SHP77 (cell line): ENCODE measurements around the gene JAKMIP1.
A peak's percentile ranks its signal among the peaks of the same experiment; 100 is the strongest.

Experiments used
- DNase-seq, 2 experiments: peaks; one replicate each; lab custom pipeline; 2025; lab: John Stamatoyannopoulos, UW

JAKMIP1 gene

DNA sequence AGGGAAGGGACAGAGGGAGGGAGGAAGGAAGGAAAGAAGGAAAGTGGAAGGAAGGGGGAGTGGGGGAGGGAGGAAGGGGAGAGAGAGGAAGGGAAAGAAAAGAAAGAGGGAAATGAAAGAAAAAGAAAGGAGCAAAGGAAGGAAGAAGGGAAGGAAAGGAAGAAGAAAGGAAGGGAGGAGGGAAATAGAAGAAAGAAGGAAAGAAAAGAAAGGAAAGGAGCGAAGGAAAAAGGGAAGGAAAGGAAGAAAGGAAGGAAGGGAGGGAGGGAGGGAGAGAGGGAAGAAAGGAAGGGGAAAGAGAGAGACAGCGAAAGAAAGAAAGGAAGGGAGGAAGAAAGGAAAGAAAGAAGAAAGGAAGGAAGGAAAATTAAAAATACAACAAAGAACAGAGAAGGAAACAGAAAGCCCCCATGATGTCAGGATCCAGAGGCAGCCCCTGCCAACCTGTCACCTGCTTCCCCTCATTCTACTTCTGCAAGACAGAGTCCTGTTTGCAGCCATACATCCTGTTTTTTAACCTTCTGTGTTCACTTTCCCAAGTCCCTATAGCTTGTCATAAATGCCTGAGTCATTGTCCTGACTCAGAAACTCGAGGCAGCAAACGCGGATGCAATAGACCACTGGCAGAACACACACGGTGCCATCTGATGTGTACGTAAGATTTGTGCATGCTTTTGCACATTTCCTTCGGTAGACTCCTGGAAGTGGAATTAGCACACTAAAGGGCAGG, 105.2 kb downstream of the JAKMIP1 start:
- no peak for DNase-seq

DNA sequence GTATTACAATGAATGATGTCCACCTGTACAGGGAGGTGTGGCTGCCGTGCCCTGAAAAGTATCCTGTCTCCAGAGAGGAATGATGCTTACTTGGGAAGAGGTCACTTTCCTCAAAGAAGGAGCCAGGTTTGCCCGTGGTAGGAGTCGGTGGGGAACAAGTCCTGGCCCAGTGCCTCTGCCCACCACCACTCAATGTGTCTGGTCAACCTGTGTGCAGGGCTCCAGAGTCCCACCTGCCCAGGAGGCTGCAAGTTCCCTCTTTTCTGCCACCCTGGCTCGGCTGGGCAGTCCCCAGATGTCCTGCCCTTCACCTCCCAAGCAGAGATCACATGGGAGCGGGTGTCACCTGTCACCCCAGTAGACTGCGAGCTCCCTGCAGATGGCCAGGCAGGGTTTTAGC, 106.7 kb downstream of the JAKMIP1 start:
- DNase-seq = no peak

DNA sequence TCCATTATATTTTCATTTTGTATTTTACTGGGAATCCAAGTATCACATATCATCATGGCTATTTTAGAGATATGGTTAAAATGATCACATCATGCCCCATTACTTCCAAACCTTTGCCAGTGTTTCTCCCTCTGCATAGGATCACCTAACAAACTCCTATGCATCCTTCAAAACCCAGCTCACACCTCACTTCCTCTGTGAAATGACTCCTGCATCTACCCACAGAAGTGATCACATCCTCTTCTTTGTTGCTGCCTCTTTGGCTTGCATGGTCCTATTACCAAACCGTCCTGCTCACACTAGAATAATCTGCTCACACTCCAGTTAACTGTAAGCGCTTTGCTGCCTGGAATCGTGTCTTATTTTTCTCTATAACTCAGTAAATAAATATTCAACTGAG, 107.4 kb downstream of the JAKMIP1 start:
- DNase-seq = no peak

DNA sequence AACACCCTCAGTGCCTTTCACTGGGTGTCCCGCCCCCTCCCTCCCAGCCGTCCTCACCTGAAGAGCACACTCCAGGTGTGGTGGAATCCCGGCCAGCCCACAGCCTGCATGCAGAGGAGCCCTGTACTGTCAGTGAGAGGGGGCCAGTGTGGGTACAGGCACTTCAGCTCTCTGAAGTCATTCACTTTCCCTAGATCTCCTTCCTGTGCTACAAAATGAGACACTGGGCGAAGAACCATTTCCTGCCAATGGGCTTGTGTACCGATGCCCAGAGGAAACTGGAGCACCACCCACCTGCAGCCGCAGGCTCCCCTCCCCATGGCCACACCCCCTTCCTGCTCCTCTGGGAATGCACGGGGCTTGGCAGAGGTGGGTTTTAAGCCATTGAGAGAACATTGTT, 108.2 kb downstream of the JAKMIP1 start:
- DNase-seq = no peak

DNA sequence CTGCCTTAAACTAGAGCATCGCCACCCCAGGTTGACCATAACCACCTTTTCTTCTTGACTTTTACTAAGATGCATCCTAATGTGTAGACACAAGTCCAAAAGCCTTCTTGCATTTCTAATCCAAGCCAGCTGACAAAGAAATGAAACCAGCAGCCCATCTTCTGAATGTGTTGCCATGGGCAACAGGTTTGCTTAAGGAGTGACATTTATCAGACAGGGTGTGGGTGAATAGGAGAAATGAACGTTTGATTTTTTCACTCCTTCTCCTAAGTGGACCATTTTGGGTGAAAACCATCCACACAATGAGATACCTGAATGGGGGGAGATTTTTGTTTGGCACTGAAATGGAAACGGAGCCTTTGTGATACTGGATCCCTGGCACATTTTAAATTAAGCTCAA, 109.4 kb downstream of the JAKMIP1 start:
- DNase-seq = no peak

DNA sequence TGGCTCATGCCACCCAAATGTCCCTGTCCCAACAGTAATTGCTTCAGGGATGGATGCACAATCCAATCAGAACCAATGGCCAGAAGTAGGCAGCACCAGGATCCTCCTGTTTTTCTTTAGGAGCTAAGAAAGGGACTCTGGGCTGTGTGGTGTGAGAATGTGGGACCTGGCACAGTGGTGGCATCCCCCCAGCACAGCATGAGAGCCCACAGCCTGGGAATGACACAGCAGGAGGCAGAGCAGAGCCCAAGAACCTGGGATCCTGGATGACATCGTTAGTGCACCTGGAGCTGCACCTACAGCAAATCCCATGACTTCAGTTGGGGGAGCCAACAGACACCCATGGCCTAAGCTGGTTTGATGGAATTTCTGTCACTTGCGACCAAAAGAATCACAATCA, 111.4 kb downstream of the JAKMIP1 start:
- no peak for DNase-seq

DNA sequence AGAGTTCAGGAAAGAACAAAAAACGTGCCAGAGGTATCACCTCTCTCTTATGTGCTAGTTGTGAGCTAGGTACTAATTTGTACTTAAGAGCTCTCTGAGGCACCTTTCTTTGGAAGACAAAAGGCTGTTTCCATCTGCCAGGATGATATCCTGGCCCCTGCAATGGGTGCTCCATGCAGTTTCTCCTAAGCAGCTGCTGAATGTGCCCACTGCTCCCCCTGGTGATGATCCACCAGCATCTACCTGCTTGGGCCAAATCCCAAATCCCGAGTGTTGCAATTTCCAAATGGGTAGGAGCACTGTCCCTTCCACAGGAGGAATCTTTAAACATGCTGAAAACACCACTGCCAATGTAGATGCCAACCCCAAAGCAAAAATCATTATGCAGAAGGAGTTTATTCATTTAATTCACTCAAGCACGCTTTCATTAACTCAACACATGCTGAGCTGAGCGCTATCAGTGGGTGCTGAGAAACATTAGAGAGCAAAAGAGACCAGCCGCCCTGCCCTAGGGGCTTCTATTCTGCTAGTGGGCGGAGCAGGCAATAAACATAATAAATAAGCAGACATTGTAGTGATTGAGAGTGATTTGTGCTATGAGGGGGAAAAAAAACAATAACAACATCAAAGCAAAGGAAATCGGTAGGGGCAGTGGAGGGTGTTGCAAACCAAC, 112.5 kb downstream of the JAKMIP1 start:
- peak in 1 of 2 experiments; percentile 30 for DNase-seq

DNA sequence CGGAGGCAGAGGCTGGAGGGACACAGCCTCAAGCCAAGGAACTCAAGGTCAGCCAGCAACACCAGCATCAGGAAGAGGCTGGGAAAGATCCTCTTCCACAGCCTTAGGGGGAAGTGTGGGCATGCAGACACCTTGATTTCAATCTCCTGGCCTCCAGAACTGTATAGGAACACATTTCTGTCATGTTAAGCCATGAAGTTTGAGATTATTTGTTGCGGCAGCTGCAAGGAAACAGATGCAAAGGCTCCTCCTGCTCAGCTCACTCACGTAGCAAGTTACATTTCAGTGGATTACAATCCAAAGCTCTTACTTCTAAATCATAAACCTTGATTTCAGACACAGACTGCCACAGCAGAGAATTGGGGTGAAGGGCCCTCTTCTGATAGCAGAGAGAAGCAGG, 113.5 kb downstream of the JAKMIP1 start:
- no peak for DNase-seq

DNA sequence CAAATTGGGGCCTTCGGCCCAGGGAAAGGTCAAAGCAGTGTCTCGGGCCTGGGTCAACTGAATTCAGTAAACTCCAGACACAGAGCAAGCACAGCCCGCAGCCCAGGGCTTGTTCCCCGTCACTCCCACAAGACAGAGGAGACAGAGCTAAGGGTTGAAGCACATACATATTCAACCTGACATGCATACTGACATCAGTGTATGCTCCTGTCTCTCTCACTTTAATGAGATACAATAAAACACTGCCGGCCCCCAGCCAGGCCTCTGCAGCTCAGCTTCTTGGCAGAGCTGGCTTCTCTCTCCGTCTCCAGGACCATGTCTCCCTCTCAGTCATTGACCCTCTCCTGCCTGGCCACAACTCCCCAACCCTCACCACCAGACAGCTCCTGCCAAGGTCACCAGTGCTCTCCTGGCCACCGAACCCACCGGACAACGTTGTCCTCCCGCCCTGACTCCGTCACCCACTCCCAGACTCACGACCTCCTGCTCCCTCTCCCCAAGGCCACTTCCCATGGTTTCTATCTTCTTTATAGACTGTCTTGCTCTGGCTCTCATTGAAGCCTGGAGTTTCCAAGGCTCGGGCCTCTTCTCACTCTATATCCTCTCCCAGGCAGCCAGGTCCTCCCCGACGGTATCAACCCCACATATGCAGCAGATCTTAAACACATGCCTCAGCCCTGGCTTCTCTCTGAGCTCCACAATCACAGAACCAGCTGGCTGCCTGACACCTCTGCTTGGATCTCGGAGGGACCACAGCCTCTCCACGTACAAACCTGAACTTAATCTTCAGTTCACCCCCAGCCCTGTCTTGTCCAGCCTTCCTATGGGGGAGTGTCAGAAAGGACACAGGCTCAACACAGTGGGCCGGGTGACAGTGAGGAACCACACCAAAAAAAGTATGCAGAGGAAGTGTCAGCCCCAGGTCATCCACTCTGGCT, 114.4 kb downstream of the JAKMIP1 start:
- DNase-seq = no peak

DNA sequence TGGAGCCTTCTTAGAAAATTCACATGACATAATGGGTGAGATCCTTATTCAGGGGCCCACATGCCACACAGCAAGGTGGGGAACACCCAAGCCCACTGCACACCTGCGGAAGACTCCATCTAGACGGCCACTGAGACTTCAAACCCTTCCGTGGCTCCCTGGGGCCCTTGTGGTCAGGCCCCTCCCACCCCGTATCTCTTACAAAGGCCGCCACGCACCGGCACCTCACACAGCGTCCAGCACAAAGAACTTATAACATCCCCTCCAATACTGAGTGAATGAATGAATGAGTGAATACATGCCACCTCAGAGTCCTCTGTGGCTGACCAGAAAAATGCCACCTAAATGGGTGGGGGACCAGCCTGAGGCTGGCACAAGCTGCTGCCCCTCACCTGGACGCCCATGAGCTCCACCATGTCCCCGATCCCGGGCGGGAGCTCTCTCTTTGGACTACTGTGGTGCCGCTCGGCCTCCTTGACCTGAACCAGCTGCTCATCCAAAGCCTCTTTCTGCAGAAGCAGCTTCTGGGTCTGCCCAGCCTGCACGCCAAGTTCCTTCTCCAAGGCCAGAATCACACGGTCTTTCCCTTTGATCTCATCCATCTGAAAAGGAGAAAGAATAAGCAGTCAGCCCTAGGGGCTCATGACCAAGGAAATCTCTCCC, 115.2 kb downstream of the JAKMIP1 start:
- DNase-seq = no peak

DNA sequence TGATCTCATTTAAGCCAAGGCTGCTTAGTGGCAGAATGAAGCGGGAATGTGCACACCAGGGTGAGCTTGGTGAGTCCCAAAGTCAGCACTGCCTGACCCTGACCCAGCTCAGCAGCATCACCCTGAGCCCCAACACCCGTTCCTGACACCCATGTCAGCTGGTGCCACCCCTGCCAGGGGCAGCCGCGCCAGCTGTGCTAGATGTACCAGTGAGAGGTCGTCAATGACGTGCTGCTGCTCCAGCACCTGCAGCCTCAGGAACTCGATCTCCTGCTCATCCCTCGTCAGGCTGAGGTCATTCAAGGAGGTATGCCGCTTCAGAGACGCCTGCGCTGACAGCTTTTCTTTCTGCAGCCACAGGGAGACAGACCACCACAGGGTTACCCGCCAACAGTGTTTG, 120.4 kb downstream of the JAKMIP1 start:
- no peak for DNase-seq

DNA sequence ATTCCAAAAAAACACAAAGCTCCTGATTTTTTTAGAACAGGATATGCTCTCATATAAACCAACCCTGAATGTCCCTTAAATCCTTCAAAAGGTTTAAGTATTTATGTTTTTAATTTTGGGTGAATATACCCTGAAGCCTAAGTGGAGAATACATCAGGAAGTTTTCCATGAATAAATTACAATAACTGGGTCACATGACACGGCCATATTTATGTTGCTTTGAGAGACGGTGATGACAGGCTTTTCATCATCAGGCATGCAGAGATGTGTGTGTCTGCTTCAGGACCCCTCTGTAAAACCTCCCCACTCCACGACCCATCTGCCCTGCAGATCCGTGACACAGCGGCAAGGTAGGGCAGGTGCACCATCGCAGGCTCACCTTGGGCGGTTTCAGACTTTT, 121.8 kb downstream of the JAKMIP1 start:
- no peak for DNase-seq

DNA sequence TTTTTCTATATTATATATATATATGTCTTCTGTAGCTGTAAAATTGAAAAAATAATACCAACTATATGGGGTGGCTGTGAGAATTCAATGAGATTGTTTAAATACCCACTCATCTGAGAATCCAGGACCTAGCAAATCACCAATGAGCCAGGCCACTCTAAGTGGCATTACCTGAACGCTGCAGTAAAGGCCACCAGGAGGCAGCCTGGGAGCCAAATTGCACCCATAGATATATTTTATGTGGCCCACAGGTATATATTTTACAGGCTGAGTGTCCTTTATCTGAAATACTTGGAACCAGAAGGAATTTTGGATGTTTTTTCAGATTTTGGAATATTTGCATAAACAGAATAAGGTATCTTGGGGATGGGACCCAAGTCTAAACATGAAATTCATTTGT, 124.0 kb downstream of the JAKMIP1 start:
- DNase-seq = no peak

DNA sequence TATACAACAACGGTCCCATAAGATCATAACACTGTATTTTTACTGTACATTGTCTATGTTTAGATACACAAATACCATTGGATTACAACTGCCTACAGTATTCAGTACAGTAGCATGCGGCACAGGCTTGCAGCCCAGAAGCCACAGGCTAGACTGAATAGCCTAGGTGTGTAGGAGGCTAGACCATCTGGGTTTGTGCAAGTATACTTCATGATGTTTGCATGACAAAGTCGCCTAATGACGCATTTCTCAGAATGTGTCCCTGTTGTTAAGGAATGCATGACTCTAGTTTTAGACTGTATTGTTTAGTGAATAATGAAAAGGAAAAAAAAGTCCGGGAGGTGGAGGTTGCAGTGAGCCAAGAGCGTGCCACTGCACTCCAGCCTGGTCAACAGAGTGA, 125.6 kb downstream of the JAKMIP1 start:
- DNase-seq = no peak

DNA sequence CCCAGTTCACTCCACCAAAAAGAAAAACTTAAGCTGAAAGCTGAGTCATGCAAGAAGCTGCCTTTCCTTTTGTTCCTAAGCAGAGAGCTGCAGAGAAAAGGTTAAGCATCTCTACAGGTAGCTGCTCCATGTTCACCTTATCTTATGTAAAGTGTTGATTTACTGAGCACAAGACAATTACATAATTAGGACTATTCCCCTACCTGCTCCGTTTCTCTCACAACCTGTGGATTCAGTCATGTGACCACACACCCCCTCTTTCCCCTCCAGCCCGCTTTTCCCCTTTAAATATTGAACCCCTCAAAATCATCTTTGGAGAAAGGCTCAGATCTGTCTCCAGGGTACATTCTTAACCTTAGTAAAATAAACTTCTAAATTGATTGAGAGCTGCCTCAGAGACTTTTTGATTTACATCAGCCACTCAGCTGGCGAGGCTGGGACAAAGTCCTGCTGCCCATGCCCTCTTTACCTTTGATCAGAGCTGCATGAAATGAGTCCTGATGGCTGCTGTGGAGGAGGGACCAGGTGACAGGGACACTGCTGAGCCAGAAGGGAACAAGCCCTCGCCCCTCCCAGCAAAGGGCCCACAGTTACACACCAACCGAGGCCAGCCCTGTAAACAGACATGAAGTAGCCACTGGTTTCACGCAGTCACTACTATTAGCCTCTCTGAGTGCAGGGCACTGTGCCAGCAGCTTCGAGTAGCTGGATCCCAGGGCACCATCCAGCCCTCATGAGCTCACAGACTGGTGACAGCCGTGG, 128.2 kb downstream of the JAKMIP1 start:
- DNase-seq = no peak

DNA sequence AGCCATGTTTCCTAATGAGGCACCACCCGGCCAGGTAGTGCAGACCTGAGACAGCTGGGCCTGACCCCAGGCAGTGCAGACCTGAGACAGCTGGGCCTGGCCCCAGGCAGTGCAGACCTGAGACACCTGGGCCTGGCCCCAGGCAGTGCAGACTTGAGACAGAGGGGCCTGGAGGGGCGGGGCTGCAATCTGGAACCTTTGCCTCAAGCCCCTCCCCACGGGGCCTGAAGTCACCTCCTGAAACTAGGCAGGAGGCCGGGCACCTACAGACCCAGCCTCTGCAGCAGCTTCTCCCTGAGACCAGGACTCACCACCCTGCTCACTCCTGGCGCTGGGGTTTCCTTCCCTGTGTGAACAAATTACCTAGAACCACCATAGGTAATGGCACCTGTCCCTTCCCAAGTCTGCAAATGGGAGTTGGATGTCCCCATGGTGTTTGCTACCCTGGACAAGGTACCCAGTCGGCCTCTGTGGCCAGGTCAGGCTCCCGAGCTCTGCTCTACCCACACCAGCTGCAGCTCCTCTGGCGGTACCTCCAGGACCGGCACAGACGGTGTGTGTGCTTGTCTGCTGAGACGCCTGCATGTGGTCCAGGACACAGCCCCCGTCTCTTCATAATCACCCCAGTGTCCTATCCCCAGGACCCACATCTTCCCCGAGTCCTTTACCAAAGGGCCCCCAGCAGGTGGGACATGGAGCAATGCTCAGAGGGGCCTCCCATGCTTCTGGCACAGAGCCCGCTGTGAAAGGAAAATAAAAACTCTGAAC, 129.0 kb downstream of the JAKMIP1 start:
- DNase-seq = no peak

DNA sequence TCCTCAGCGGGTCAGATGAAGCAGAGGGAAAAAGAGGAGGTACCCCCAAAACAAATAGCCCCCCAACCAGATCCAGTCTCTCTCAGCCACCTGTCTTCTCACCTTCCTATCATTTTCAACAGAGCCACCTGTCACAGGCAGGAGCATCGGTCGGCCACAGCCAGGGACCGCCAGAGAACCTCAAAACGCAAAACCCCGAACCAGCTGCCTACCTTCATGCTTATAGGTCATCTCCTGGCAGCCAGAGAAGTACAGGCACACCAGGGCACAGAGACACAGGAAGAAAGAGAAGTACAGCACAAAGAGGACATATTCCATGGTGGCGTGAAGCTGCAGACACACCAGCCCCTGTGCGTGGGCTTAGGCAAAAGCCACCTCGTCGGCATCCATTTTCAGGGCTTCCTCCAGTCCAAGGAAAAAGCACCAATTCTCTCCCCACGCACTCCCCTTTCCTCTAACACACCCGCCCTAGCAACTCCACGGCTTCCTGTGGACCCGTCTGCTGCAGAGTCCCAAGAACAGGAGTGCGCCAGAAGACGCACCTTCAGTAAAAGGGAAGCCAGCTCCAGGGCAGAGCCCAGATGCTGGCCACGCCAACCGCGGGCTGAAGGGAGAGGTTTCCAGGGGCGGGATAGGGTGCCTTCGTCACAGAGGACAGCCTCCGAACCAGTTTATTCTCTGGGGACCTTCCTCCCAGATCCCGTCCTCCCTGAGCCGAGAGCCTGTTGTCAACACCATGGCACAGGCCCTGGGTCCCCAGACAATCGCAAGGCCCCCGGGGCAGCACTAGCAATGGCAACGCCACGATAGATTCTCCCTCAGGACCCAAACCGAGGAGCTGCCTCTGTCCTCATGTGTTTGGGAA, 130.3 kb downstream of the JAKMIP1 start:
- DNase-seq = no peak

DNA sequence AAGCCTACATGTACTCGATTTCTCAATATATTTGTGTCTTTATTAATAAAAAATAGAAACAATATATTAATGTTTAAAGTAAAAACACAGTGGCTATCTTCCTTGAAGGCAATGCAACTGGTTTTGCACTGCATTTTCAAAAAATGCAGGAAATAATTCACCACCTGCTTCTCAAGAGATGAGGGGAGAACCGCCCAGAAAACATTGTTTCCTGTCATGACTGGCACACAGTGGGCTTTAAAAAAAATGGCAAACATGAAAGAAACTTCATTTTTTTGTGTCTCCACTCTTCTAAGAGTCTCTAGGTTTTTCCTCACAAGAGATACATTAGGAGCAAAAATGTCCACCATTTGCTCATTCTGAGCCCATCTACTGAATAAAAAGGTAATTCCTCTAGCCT, 131.4 kb downstream of the JAKMIP1 start:
- no peak for DNase-seq

DNA sequence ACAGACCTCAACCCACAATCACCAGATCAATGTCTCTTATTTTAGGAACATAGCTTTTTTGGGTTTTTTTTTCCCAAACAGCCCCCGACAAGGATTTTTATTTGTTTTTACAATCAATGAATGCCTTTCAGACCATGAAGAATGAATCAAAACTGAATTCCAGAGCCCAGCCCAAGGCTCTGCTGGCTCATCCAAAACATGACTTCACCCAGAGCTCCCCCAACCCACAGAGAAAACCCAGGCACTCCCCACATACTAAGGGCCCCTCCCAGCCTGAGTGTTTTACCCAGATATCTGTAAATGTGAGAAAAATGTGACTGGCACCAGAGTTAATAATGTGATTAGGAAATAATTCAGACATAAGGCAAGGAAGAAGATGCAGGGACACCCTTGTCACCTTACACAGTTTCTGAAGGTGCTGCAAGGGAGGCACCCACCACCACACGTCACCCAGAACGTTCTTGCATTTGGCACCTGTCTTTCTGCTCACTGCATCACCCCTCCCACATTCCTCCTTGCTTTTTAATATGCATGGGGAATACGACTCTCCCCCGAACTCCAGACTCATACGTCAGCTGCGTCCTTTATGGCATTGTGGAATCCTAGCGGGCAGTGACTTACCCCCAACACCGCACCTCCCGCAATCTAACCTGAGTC, 134.3 kb downstream of the JAKMIP1 start:
- no peak for DNase-seq
